GM21576 (cell line): ENCODE data around the gene HTRA1.

Experiments used
- ATAC-seq: cut with Tn5 transposase; IDR thresholded peaks from one replicate; pipeline ENCODE4 v1.9.1; 2021; ENCODE audit warnings: mild to moderate bottlenecking, moderate library complexity; ENCODE audit not compliant: unreplicated experiment

The HTRA1 gene

GRCh38 chr10:122454603-122455080, 6.7 kb upstream of the HTRA1 start, which contains the start of gene ARMS2:
Gene ARMS2, plus strand, starts transcription at chr10:122454653. Its CDS starts 75 bp downstream, at chr10:122454728.
- ATAC-seq = no peak

- ATAC-seq = no peak
These were observed 5.8 kb upstream of the HTRA1 start for GRCh38 chr10:122455376-122456079.

- ATAC-seq = no peak
These were observed 3.4 kb upstream of the HTRA1 start for GRCh38 chr10:122457934-122458333.

GRCh38 chr10:122458693-122459092, 2.7 kb upstream of the HTRA1 start:
- ATAC-seq = no peak

- no peak for ATAC-seq
These were observed 1.6 kb upstream of the HTRA1 start for GRCh38 chr10:122459561-122460273.

- no peak for ATAC-seq
These were observed 461 bp upstream of the HTRA1 start for GRCh38 chr10:122460891-122461293.

GRCh38 chr10:122461729-122462532, 578 bp downstream of the HTRA1 start:
- ATAC-seq = no peak

GRCh38 chr10:122462533-122463465, 1.4 kb downstream of the HTRA1 start:
- ATAC-seq = no peak

GRCh38 chr10:122463466-122464249, 2.3 kb downstream of the HTRA1 start:
- no peak for ATAC-seq

GRCh38 chr10:122464250-122464510, 2.8 kb downstream of the HTRA1 start:
- no peak for ATAC-seq

GRCh38 chr10:122464586-122464985, 3.2 kb downstream of the HTRA1 start:
- no peak for ATAC-seq

- ATAC-seq = no peak
These were observed 4.2 kb downstream of the HTRA1 start for GRCh38 chr10:122465401-122466040.

- no peak for ATAC-seq
These were observed 5.6 kb downstream of the HTRA1 start for GRCh38 chr10:122466951-122467381.

- ATAC-seq = no peak
These were observed 6.3 kb downstream of the HTRA1 start for GRCh38 chr10:122467701-122468100.

GRCh38 chr10:122468307-122468925, 7.1 kb downstream of the HTRA1 start:
- ATAC-seq = no peak

- no peak for ATAC-seq
These were observed 7.8 kb downstream of the HTRA1 start for GRCh38 chr10:122468926-122469781.

- ATAC-seq = no peak
These were observed 8.5 kb downstream of the HTRA1 start for GRCh38 chr10:122469848-122470247.
